Activated naive CD4-positive, alpha-beta T cell treated with anti-CD3 and anti-CD28 coated beads for 36 hours (primary cell): ENCODE results near the gene KLHDC10. TPM values are rescaled to one million over a fixed set of nuclear protein-coding genes. Genes with fewer than 3 reads are reported as not detected.
"Not testable (repeated sequence)": the region's sequence is repeated elsewhere in the genome, so short reads cannot be mapped to it uniquely, and the experiment has no call there.

Experiments
- CTCF ChIA-PET: fragments of 350-600 bp; sonication (Branson Sonifier 250); formaldehyde crosslinking; loops from one replicate; lab custom pipeline; 2021; ENCODE audit warnings: antibody characterized with exemption; lab: Charles Lee
- DNase-seq: peaks from one replicate; pipeline ENCODE4 v3.0.0-alpha.2; 2020
- H3K27ac Mint-ChIP-seq: one replicate; pipeline ENCODE4 v1.8.0; 2021; ENCODE audit warnings: mild to moderate bottlenecking, mixed read lengths
- H3K27me3 Mint-ChIP-seq: one replicate; pipeline ENCODE4 v1.8.0; 2021; ENCODE audit warnings: low read depth, mixed read lengths
- H3K36me3 Mint-ChIP-seq: one replicate; pipeline ENCODE4 v1.8.0; 2021; ENCODE audit warnings: low read depth, mixed read lengths
- H3K4me1 Mint-ChIP-seq: one replicate; pipeline ENCODE4 v1.8.0; 2021; ENCODE audit warnings: low read depth, mixed read lengths
- H3K4me3 Mint-ChIP-seq: one replicate; pipeline ENCODE4 v1.8.0; 2021; ENCODE audit warnings: mild to moderate bottlenecking, moderate library complexity, mixed read lengths
- H3K9me3 Mint-ChIP-seq: one replicate; pipeline ENCODE4 v1.8.0; 2021; ENCODE audit warnings: mixed read lengths
- intact Hi-C: fragments of 100-400 bp; cut with micrococcal nuclease; formaldehyde crosslinking; loops from one replicate; pipeline ENCODE4 v1.15.1; 2023
- total RNA-seq, 2 experiments: library from RNA; stranded (reverse); gene quantifications; one replicate each; pipeline ENCODE4 v1.2.3, GENCODE V29; 2021

Gene KLHDC10
- total RNA-seq, 2 experiments from 2014 or later: 11.6 to 12.9 TPM

DNA sequence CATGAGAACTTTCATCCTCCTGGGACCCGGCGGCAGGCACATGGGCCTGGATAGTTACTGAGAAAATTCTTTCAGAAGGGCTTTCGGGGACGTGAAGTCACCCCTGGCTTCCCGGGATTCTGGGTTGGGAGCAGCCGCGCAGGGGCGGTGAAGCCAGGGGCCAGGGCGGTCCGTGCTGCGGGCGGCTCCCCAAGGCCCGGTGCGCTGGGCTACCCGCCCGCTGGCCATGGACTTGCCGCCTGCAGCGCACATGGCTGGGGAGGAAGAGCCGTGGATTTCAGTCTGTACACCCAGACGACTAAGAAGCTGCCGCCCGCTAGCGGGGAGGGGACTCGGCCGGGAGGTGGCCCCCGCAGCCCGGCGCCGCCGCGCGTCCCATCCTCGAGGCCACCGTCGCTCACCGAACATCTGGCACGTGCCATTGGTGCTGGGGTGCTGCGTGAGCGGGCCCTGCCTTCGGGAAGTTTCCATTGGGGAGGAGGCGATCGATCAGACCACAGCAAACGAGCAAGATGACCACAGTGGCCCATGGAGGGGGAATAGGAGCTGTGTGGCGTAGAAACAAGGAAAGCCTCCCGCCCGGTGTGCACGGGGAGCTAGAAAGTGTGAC lies 70.3 kb downstream of the KLHDC10 start:
- CTCF ChIA-PET: interaction anchor here (0.7 to 0.9 kb wide), 2 partner anchors 65 to 71 kb away, joined by 3 to 5 read pairs; partner anchors contain the start of genes KLHDC10 and TMEM209
- Mint-ChIP-seq H3K4me1 (peaks cover 9% of the 10 kb centered on the region), H3K27me3 (no peaks in the 10 kb centered on the region), H3K4me3 (peak overlapping the region; percentile 59), H3K36me3 (no peaks in the 10 kb centered on the region), H3K27ac (no peak overlapping the region), H3K9me3 (no peaks in the 10 kb centered on the region)
- intact Hi-C loops: loop anchor here (2.0 kb wide), 1 partner anchor 70 kb away; the partner anchor contains the start of gene KLHDC10
- no peak for DNase-seq

DNA sequence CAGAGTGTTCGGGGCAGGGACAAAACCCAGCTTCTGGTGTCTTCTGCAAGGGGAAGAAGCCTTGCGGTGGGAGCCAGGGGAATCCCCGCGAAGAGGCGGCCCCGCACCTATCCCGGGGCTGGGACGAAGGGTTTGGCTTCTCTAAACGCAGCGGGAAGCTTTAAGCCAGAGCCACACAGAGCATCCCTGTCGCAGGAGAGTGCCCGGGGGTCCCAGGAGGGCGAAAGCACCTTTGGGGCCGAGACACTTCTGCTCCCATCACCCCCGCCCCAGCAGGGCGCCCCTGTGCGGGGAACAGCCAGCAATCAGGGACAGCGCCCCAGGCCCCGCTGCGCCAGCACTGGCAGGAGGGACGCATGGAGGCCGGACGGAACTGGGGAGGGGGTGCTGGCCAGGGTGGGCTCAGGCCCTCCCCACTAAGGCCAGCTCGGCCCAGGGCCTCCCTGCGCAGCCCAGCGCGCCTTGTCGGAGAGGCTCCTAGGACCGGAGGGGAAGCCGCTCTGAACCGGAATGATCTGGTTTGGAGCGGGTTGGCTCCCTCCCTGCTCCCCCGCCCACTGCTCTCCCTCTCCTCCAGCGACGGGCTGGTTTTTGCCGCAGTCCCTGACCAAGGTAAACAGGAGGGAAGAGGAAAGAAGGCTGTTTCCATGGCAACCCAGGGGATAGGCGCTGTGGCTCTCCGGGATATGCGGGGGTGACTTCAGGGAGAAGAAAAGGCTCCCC lies 71.0 kb downstream of the KLHDC10 start:
- peak; percentile 71 for DNase-seq

DNA sequence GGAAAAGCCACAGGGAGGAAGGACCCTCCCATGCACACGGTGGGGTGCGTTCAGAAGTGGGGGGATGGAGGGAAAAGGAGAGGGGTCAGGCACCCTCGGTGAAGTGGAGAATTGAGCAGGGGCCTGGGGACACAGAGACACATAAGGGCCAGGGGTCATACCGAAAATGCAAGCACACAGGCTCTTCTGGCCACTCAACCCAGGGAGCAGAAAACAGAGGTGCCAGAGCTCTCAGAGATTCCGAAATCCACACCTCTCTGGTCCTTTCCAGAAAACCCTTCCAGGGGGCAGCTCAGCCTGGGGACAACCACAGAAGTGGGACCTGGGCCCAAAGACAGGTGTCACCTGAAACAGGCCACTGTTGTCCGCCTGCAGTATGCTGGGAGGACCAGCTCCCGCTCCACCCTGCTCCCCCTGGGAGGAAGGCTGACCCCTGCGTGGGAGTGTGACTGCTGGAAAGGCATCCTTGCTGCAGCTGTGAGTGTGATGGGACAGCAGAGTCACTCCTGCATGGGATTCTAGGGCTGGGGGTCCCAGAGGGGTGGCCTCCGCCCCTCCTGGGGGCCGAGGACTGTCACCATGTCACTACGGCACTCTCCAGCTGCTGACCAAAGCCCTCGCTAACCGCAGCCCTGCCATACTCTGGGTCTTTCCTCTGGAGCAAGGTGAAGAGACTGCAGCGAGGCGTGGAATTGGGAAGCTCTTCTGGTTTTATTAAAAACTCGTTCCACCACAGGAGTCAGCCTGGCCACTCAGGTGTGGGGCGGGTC lies 71.7 kb downstream of the KLHDC10 start:
- intact Hi-C loops: loop anchor here (2.0 kb wide), 2 partner anchors 63 to 71 kb away; partner anchors contain the start of genes KLHDC10 and TMEM209
- Mint-ChIP-seq H3K27ac (no peak overlapping the region), H3K9me3 (no peaks in the 10 kb centered on the region), H3K27me3 (no peaks in the 10 kb centered on the region), H3K4me1 (peaks cover 9% of the 10 kb centered on the region), H3K36me3 (no peaks in the 10 kb centered on the region), H3K4me3 (peak overlapping the region; percentile 59)
- CTCF ChIA-PET: interaction anchor here (0.6 to 1.3 kb wide), 2 partner anchors 27 to 925 kb away, joined by 3 read pairs; no protein-coding TSS in a partner anchor
- DNase-seq: no peak

More for the DNA sequence above, 71.0 kb downstream of the KLHDC10 start:
- Mint-ChIP-seq H3K4me3 (peak overlapping the region; percentile 59), H3K36me3 (no peaks in the 10 kb centered on the region), H3K27me3 (no peaks in the 10 kb centered on the region), H3K9me3 (no peaks in the 10 kb centered on the region), H3K4me1 (peaks cover 9% of the 10 kb centered on the region), H3K27ac (peak overlapping the region; percentile 41)
- intact Hi-C loops: loop anchor here (2.0 kb wide), 1 partner anchor 71 kb away; the partner anchor contains the start of gene KLHDC10
- CTCF ChIA-PET: interaction anchor here (0.6 to 1.3 kb wide), 4 partner anchors 26 to 925 kb away, joined by 3 to 5 read pairs (median 3); partner anchors contain the start of genes KLHDC10 and TMEM209

DNA sequence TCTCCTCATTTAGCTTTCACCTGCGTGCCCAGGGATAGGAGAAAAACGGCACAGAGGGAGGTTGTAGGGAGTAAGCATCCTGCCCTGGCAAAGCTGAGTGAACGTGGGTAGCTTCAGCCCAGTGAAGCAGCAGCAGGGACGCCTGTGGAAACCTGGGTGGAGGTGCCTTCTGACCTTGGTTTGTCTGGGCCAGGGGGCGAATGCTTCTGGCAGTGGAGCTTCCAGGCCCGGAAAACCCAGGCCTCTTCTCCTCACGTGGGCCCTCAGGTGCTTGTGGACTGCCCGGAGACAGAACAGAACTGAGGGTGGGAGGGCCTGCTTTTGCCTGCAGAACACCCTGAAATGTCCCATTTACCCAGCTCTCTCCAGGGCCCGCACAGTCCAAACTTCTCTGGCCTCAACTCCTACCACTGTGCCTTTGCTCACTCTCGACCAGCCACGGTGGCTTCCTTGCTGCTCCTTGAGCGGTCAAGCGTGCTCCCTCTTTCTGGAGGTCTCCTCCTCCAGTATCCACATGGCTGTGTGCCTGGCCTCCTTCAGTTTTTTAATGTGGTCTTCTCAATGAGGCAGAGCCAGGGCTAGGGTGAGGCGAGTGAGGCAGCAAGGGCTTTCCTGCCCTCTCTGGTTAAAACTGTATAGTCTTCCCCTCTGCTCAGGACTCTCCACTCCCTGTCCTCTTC lies 72.5 kb downstream of the KLHDC10 start:
- DNase-seq: no peak
- CTCF ChIA-PET: interaction anchor here (1.3 kb wide), 1 partner anchor 28 kb away, joined by 3 read pairs; no protein-coding TSS in a partner anchor
- H3K27ac Mint-ChIP-seq: no peak overlapping the region
- H3K27me3 Mint-ChIP-seq: no peaks in the 10 kb centered on the region
- no peaks in the 10 kb centered on the region for H3K36me3 Mint-ChIP-seq
- H3K4me3 Mint-ChIP-seq: no peak overlapping the region
- intact Hi-C loops: loop anchor here (2.0 kb wide), 1 partner anchor 62 kb away; the partner anchor contains the start of gene TMEM209
- no peaks in the 10 kb centered on the region for H3K9me3 Mint-ChIP-seq
- peaks cover 9% of the 10 kb centered on the region for H3K4me1 Mint-ChIP-seq

DNA sequence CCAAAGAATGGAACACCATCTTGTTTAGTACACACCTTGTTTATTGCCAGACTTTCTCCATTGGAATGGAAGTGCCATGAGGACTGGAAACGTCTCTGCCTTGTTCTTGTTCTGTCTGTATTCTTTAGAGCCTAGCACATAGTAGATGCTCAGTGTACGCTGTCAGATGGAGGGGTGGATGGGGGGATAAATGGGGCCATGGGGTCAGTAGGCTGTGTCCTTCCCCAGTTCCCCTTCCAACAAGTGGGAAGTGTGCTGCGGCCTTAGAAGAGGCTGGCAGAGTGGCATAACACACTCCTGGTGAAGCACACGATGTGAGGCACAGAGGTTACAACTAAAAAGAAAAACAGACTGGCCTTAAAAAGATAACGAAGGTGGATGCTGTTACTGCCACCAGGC lies 73.0 kb downstream of the KLHDC10 start:
- intact Hi-C loops: loop anchor here (2.0 kb wide), 1 partner anchor 61 kb away; the partner anchor contains the start of gene TMEM209

DNA sequence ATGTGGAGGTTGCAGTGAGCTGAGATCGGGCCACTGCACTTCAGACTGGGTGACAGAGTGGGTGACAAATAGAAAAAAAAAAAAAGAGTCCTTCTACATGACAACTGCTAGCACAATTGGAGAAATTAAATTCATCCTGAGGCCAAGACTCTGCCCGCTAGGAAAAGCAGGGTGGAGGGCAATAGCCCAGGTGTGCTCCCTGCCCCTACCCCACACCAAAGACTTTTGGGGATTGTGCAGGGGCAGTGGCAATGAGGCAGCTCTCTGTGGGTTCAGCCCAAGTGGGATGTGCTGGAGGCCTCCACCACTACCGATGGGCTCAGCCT lies 73.6 kb downstream of the KLHDC10 start:
- Mint-ChIP-seq H3K9me3 (no peaks in the 10 kb centered on the region), H3K4me1 (peaks cover 9% of the 10 kb centered on the region), H3K4me3 (no peak overlapping the region), H3K36me3 (no peaks in the 10 kb centered on the region), H3K27ac (no peak overlapping the region), H3K27me3 (no peaks in the 10 kb centered on the region)
- DNase-seq: no peak
- CTCF ChIA-PET: interaction anchor here (0.6 kb wide), 1 partner anchor 82 kb away, joined by 3 read pairs; no protein-coding TSS in a partner anchor
- intact Hi-C loops: loop anchor here (2.0 kb wide), 1 partner anchor 61 kb away; the partner anchor contains the start of gene TMEM209

More for the DNA sequence above, 73.0 kb downstream of the KLHDC10 start:
- Mint-ChIP-seq H3K27ac (no peak overlapping the region), H3K27me3 (no peaks in the 10 kb centered on the region), H3K4me1 (peaks cover 9% of the 10 kb centered on the region), H3K9me3 (no peaks in the 10 kb centered on the region), H3K36me3 (no peaks in the 10 kb centered on the region), H3K4me3 (no peak overlapping the region)
- CTCF ChIA-PET: interaction anchor here (0.6 kb wide), 1 partner anchor 81 kb away, joined by 3 read pairs; no protein-coding TSS in a partner anchor
- DNase-seq: no peak

DNA sequence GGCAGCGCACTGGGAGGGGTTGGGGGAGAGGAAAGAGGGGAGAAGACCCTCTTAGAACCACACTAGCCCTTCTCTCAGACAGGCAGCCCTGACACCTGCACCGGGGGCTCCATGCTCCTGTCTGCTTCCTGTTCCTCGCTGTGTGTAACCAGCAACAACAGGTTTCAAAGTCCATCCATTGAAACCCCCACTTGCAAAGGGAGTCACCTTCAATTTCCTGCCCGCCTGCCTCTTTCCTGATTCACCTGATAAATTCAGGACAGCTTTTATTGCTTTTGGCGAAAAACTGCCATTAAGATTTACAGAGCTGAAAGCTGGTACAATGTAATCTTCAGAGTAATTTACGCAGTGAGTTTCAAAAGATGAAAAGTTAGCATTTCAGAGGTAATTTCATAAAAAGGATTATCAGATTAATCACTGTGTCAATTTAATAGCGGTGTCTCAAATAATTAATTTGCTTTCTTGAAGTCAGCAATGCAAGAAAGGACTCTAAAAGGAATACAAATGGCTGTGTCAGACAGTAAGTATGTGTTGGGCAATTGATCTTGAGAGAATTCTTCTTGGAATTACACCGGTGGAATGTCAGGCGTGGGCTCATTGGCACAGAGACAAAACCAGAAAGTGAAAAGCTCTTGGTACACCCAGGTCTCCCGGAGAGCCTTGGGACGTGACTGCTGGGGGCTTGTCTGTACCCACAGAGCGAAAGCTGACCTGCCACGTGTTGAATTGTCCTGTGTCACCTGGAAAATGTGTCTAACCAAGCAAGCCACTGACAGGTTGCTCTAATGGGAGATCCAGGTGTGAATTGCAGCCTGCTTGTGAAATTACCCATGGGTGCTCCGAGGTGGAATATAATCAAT lies 74.2 kb downstream of the KLHDC10 start:
- Mint-ChIP-seq H3K4me1 (peaks cover 9% of the 10 kb centered on the region), H3K27ac (no peak overlapping the region), H3K36me3 (no peaks in the 10 kb centered on the region), H3K4me3 (no peak overlapping the region), H3K9me3 (no peaks in the 10 kb centered on the region), H3K27me3 (no peaks in the 10 kb centered on the region)
- DNase-seq: no peak
- intact Hi-C loops: no loop called here
- CTCF ChIA-PET: no interaction called here

DNA sequence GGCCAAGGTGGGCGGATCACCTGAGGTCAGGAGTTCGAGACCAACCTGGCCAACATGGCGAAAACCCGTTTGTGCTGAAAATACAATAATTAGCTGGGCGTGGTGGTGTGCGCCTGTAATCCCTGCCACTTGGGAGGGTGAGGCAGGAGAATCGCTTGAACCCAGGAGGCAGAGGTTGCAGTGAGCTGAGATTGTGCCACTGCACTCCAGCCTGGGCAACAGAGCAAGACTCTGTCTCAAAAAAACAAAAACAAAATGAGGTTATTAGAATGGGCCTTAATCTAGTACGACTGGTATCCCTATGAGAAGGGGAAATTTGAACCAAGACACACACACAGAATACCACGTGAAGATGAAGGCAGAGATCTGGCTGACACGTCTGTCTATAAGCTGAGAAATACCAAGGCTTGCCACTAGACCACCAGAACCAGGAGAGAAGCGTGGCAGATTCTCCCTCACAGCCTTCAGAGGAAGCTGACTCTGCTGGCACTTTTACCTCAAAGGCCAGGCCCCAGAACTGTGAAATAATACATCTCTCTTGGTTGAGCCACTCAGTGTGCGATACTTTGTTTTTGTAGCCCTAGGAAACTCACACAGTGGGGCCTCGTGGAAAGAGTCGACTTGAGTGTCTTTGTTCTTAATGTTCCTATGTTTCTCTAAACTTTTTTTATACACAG lies 75.2 kb downstream of the KLHDC10 start:
- DNase-seq: no peak
- peaks cover 7% of the 10 kb centered on the region for H3K4me1 Mint-ChIP-seq
- H3K27ac Mint-ChIP-seq: no peak overlapping the region
- intact Hi-C loops: no loop called here
- no peaks in the 10 kb centered on the region for H3K9me3 Mint-ChIP-seq
- H3K36me3 Mint-ChIP-seq: no peaks in the 10 kb centered on the region
- CTCF ChIA-PET: interaction anchor here (0.8 kb wide), 1 partner anchor 613 kb away, joined by 4 read pairs; no protein-coding TSS in a partner anchor
- H3K4me3 Mint-ChIP-seq: no peak overlapping the region
- peaks cover 5% of the 10 kb centered on the region for H3K27me3 Mint-ChIP-seq

DNA sequence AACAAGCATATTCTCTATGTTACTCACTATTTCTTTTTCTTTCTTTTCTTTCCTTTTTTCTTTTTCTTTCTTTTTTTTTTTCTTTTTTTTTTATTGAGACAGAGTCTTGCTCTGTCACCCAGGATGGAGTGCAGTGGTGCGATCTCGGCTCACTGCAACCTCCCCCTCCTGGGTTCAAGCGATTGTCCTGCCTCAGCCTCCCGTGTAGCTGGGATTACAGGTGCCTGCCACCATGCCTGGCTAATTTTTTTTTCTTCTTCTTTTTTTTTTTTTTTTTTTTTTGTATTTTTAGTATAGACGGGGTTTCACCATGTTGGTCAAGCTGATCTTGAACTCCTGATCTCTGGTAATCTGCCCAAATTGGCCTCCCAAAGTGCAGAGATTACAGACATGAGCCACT lies 75.8 kb downstream of the KLHDC10 start:
- H3K4me3 Mint-ChIP-seq, H3K27ac Mint-ChIP-seq, H3K36me3 Mint-ChIP-seq, H3K27me3 Mint-ChIP-seq, DNase-seq, H3K9me3 Mint-ChIP-seq, intact Hi-C loops, H3K4me1 Mint-ChIP-seq: not testable (repeated sequence)
- CTCF ChIA-PET: interaction anchor here (0.8 kb wide), 1 partner anchor 612 kb away, joined by 4 read pairs; no protein-coding TSS in a partner anchor

DNA sequence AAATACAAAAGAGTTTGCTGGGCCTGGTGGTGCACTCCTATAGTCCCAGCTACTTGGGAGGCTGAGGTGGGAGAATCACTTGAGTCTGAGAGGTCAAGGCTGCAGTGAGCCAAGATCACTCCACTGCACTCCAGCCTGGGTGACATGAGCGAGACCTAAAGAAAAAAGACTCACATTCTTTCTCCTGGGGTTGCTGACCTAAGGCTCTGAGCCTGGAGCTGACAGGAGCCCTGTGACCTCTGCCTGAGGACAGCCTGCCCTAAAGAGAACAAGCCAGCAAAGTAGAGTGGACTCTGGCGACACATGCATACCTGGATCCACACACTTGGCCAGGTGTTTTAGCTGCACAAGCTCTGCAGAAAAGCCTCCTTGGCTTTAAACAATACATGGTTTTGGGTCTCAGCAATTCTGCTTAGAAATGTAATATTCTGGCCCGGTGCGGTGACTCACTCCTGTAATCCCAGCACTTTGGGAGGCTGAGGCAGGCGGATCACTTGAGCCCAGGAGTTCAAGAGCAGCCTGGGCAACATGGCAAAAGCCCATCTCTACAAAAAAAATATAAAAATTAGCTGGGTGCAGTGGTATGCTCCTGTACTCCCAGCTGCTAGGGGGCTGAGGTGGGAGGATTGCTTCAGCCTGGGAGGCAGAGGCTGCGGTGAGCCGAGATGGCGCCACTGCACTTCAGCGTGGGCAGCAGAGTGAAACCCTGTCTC lies 76.5 kb downstream of the KLHDC10 start:
- no peak for DNase-seq
- H3K4me1 Mint-ChIP-seq: no peaks in the 10 kb centered on the region
- H3K9me3 Mint-ChIP-seq: no peaks in the 10 kb centered on the region
- no peak overlapping the region for H3K4me3 Mint-ChIP-seq
- CTCF ChIA-PET: interaction anchor here (0.8 kb wide), 1 partner anchor 612 kb away, joined by 4 read pairs; no protein-coding TSS in a partner anchor
- intact Hi-C loops: no loop called here
- H3K36me3 Mint-ChIP-seq: no peaks in the 10 kb centered on the region
- H3K27me3 Mint-ChIP-seq: peaks cover 5% of the 10 kb centered on the region
- no peak overlapping the region for H3K27ac Mint-ChIP-seq
